Upper lobe of left lung (tissue), 6 donors: ENCODE measurements around the gene CTSO. TPM values are rescaled to one million over a fixed set of nuclear protein-coding genes. Genes with fewer than 3 reads are reported as not detected.
"Not testable (repeated sequence)": the region's sequence is repeated elsewhere in the genome, so short reads cannot be mapped to it uniquely, and the experiment has no call there.

Experiments used
- ATAC-seq, 2 donors: fragments of 200-7000 bp; cut with Tn5 transposase; one replicate each; pipeline ENCODE4 v1.9.1; 2022; ENCODE audit warnings: mild to moderate bottlenecking in 2 of 2, moderate library complexity in 2 of 2; ENCODE audit not compliant: low FRiP score in 2 of 2
- DNase-seq, 2 donors: peaks; one replicate each; pipeline ENCODE4 v3.0.0-alpha.2; 2019 to 2020
- H3K27ac ChIP-seq, 4 donors: fragments of 200-600 bp; sonication (generic); one replicate each; pipeline ENCODE4 v1.5.1; 2016 to 2019
- H3K27me3 ChIP-seq, 4 donors: fragments of 200-600 bp; sonication (generic); one replicate each; pipeline ENCODE4 v1.5.1; 2017 to 2019
- H3K36me3 ChIP-seq, 4 donors: fragments of 200-600 bp; sonication (generic); one replicate each; pipeline ENCODE4 v1.5.1; 2016 to 2019
- H3K4me1 ChIP-seq, 4 donors: fragments of 200-600 bp; sonication (generic); one replicate each; pipeline ENCODE4 v1.5.1; 2018 to 2019
- H3K4me3 ChIP-seq, 4 donors: fragments of 200-600 bp; sonication (generic); one replicate each; pipeline ENCODE4 v1.5.1; 2017 to 2019; ENCODE audit warnings: mild to moderate bottlenecking in 2 of 4, moderate library complexity in 1 of 4
- H3K9me3 ChIP-seq, 4 donors: fragments of 200-600 bp; sonication (generic); one replicate each; pipeline ENCODE4 v1.5.1; 2018 to 2019
- EP300 ChIP-seq, 4 donors: sonication (generic); formaldehyde crosslinking; IDR thresholded peaks; one replicate each; pipeline ENCODE4 v1.5.1; 2017; ENCODE audit warnings: antibody characterized with exemption in 4 of 4, control low read depth in 2 of 4
- POLR2A ChIP-seq, 4 donors: fragments of 450-650 bp; IDR thresholded peaks; one replicate each; pipeline ENCODE4 v1.5.1; 2016 to 2017; ENCODE audit warnings: antibody characterized with exemption in 4 of 4, mild to moderate bottlenecking in 2 of 4
- POLR2AphosphoS5 ChIP-seq, 2 donors: sonication (generic); formaldehyde crosslinking; IDR thresholded peaks; one replicate each; pipeline ENCODE4 v1.5.1; 2017; ENCODE audit warnings: antibody characterized with exemption in 2 of 2
- WGBS, 2 donors: methylation state at CpG; one replicate each; pipeline ENCODE4 v1.1.5; 2017 to 2018; 5-methylcytosine and 5-hydroxymethylcytosine counted together
- total RNA-seq, 6 donors: library from RNA; depleted of rRNA in 4 of 6; stranded (reverse); fragments of >200 nt in 4 of 6; gene quantifications; one replicate each; pipeline versions ENCODE4 v1.1.0 to v1.2.1, GENCODE V29; 2016 to 2021
- TF ChIP-seq, protein P1 (sequence below), 6 experiments: fragments of 450-650 bp in 4 of 6; fragments of 200-600 bp in 2 of 6; sonication (generic) in 2 of 6; IDR thresholded peaks; one replicate each; pipeline ENCODE4 v1.5.1; 2016 to 2019; ENCODE audit warnings: antibody characterized with exemption in 6 of 6
- donor health status: DM: no; HTN: no; CAD: no; lungs with moderate emphysema.
- donor health status: DM: no; HTN: yes; CAD: no; lungs with severe emphysema.

Gene CTSO
- total RNA-seq, 6 donors from 2014 or later, result 9.4 to 34.7 (median 22.5) TPM

DNA sequence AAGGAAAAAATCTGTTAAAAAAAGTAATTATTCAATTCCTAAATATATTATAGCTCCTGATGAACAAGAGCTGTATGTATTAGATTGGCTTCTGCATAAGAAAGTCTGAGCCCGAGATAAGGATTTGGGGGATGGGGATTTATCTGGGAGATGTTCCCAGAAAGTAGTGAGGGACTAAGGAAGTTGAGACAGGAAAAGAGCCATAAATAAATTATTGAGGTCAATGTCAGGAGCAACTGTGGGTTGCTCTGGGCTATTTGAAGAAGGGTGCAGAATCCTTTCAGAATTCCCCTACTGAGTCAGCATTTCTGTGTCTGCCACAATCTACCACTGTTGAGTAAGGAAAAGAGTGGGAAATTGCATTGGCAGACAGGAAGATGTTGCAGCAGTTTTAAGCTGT, 53.3 kb downstream of the CTSO start:
- DNase-seq (no peak), ATAC-seq (no peak)
- Histone ChIP-seq H3K36me3 (no peaks in the 10 kb centered on the region), H3K27ac (no peak overlapping the region), H3K4me1 (no peaks in the 10 kb centered on the region), H3K27me3 (no peaks in the 10 kb centered on the region), H3K4me3 (no peak overlapping the region), H3K9me3 (peaks cover 0 to 6% (median 0%) of the 10 kb centered on the region in 4 donors)
- WGBS, 2 donors, result 41% methylated on average over 1 of the region's 1 CpG
- TF ChIP-seq, protein P1, sequence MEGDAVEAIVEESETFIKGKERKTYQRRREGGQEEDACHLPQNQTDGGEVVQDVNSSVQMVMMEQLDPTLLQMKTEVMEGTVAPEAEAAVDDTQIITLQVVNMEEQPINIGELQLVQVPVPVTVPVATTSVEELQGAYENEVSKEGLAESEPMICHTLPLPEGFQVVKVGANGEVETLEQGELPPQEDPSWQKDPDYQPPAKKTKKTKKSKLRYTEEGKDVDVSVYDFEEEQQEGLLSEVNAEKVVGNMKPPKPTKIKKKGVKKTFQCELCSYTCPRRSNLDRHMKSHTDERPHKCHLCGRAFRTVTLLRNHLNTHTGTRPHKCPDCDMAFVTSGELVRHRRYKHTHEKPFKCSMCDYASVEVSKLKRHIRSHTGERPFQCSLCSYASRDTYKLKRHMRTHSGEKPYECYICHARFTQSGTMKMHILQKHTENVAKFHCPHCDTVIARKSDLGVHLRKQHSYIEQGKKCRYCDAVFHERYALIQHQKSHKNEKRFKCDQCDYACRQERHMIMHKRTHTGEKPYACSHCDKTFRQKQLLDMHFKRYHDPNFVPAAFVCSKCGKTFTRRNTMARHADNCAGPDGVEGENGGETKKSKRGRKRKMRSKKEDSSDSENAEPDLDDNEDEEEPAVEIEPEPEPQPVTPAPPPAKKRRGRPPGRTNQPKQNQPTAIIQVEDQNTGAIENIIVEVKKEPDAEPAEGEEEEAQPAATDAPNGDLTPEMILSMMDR (IDR thresholded peaks at IDR 0.05), result no peak
- TF ChIP-seq POLR2AphosphoS5 (IDR thresholded peaks at IDR 0.05), result peak in 1 of 2 donors; percentile 23
- no peak for TF ChIP-seq POLR2A (IDR thresholded peaks at IDR 0.05)

DNA sequence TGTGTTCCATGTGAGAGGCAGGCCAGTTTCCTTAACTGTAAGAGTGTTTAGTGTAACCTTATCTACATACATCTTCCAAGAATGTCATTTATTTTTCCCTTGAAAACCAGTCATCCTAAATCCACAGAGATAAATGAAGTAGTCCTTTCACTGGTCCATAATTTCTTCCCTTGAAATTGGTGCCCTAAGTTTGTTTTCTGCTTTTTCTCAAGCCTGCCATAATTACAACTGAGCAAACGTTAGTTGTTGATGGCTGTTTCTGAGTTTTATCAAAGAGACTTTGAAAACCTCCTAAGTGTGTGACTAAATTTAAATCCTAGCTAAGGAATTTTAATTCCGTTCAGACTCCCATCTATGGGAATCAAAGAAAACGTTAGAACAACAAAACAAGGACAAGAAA, 53.8 kb downstream of the CTSO start:
- Histone ChIP-seq H3K27ac (no peak overlapping the region), H3K9me3 (peaks cover 0 to 6% (median 0%) of the 10 kb centered on the region in 4 donors), H3K4me3 (no peak overlapping the region), H3K27me3 (no peaks in the 10 kb centered on the region), H3K36me3 (no peaks in the 10 kb centered on the region), H3K4me1 (no peaks in the 10 kb centered on the region)
- ATAC-seq (no peak), DNase-seq (no peak)
- TF ChIP-seq POLR2A (IDR thresholded peaks at IDR 0.05) (no peak), POLR2AphosphoS5 (IDR thresholded peaks at IDR 0.05) (no peak), EP300 (IDR thresholded peaks at IDR 0.05) (no peak)
- TF ChIP-seq, protein P1 (IDR thresholded peaks at IDR 0.05), result no peak
- 21 to 40% methylated on average over 3 of the region's 3 CpGs for WGBS, 2 donors

DNA sequence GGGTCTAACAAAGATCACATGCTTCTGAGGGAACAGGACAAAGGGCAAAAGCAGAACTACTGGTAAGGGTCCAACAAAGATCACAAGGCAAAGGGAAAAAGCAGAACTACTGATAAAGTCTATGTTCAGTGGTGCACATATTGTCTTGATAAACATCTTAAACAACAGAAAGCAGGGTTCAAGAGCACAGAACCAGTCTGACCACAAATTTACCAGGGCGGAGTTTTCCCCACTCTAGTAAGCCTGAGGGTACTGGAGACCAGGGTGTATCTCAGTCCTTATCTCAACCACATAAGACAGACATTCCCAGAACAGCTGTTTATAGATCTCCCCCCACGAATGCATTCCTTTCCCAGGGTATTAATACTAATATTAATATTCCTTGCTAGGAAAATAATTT, 55.3 kb downstream of the CTSO start:
- WGBS, 2 donors, result 80 to 88% methylated on average over 2 of the region's 2 CpGs
- H3K27me3 ChIP-seq, H3K4me3 ChIP-seq, H3K36me3 ChIP-seq, H3K27ac ChIP-seq, ATAC-seq, H3K4me1 ChIP-seq, DNase-seq, H3K9me3 ChIP-seq: not testable (repeated sequence)

DNA sequence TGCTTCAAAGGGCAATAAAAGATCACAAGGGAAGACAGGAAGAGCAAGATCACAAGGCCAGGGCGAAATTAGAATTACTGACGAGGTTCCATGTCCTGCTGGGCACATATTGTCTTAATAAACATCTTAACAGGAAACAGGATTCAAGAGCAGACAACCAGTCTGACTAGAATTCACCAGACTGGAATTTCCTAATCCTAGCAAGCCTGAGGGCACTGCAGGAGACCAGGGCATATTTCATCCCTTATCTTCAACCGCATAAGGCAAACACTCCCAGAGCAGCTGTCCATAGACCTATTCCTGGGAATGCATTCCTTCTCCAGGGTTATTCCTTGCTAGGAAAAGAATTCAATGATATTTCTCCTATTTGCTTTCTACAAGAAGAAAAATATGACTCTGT, 62.6 kb downstream of the CTSO start:
- Histone ChIP-seq H3K4me3 (no peak overlapping the region), H3K27me3 (no peaks in the 10 kb centered on the region), H3K36me3 (no peaks in the 10 kb centered on the region), H3K27ac (no peak overlapping the region), H3K9me3 (no peaks in the 10 kb centered on the region), H3K4me1 (peaks cover 0 to 2% (median 0%) of the 10 kb centered on the region in 4 donors)
- no peak for TF ChIP-seq POLR2AphosphoS5 (IDR thresholded peaks at IDR 0.05)
- TF ChIP-seq POLR2A (IDR thresholded peaks at IDR 0.05), result no peak
- no peak for TF ChIP-seq EP300 (IDR thresholded peaks at IDR 0.05)
- TF ChIP-seq, protein P1 (IDR thresholded peaks at IDR 0.05), result no peak
- DNase-seq (no peak), ATAC-seq (no peak)
- WGBS, 2 donors, result 56 to 66% methylated on average over 3 of the region's 3 CpGs

DNA sequence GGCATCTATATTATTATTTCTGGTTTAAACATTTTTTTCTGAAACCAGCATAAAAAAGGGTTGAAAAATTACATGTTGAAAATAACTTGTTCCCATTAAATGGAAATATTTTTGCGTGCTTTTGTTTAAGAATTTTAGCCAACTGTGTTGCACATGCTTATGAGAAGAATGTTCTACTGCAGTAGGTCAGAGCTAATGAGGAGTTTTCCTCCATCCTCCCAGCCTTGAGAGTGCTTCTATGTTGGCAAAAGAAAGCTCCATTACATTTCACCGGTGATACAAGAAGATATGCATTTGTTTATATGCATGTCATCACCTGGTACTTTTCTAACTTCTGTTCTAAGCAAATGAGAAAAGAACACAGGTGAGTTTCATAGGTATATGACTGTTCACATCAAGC, 63.7 kb downstream of the CTSO start:
- Histone ChIP-seq H3K27me3 (no peaks in the 10 kb centered on the region), H3K4me1 (peaks cover 0 to 2% (median 0%) of the 10 kb centered on the region in 4 donors), H3K27ac (no peak overlapping the region), H3K36me3 (no peaks in the 10 kb centered on the region), H3K4me3 (no peak overlapping the region), H3K9me3 (no peaks in the 10 kb centered on the region)
- ATAC-seq (no peak), DNase-seq (no peak)
- 72 to 77% methylated on average over 2 of the region's 2 CpGs for WGBS, 2 donors
- TF ChIP-seq POLR2A (IDR thresholded peaks at IDR 0.05) (no peak), POLR2AphosphoS5 (IDR thresholded peaks at IDR 0.05) (no peak), EP300 (IDR thresholded peaks at IDR 0.05) (no peak)
- TF ChIP-seq, protein P1 (IDR thresholded peaks at IDR 0.05), result no peak
